GM20000 (cell line): ENCODE data around the gene MAD2L1BP.

Experiments used
- DNase-seq: peaks from one replicate; pipeline ENCODE4 v3.0.0; 2012; ENCODE audit warnings: low spot score
- TF ChIP-seq, protein P1 (sequence below): IDR thresholded peaks from 2 replicates; pipeline ENCODE4 v1.5.1; 2012; ENCODE audit warnings: mild to moderate bottlenecking, control low read depth; ENCODE audit errors: extremely low read depth, missing control alignments

MAD2L1BP gene

DNA sequence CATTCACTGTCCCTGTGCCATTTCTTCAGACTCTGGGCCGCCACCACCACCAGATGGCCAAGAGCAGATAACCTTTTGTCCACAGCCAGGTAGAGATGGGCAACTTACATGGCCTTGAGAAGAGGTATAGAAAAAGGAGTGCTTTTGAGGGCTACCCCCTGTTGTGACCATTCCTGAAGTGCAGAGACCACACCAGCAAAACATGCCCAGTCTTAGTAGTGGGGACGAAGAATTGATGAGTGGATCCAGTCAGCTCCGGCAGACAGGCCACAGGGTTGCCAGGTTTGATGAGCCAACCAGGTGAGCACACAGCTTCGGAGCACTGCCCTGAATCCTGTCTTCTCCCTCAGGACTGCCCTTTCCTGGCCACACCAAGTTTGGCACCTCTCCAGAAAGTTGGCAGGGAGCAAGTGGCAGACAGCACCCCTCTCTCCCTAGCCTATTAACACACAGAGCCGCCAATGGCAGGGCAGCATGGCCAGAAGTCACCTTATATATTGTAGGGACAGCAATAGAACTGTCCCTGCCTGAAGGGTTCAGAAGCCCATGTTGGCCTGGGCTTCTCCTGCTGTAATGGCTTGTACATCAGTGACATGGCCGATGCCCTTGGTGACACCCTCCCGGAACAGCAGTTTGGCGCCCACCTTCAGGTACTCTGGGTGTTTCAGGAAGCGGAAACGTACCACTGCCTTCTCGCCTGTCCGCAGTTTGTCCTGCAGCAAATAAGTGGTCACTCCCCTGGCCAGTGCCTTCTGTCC lies 14.4 kb upstream of the MAD2L1BP start:
- no peak for DNase-seq
- TF ChIP-seq, protein P1, sequence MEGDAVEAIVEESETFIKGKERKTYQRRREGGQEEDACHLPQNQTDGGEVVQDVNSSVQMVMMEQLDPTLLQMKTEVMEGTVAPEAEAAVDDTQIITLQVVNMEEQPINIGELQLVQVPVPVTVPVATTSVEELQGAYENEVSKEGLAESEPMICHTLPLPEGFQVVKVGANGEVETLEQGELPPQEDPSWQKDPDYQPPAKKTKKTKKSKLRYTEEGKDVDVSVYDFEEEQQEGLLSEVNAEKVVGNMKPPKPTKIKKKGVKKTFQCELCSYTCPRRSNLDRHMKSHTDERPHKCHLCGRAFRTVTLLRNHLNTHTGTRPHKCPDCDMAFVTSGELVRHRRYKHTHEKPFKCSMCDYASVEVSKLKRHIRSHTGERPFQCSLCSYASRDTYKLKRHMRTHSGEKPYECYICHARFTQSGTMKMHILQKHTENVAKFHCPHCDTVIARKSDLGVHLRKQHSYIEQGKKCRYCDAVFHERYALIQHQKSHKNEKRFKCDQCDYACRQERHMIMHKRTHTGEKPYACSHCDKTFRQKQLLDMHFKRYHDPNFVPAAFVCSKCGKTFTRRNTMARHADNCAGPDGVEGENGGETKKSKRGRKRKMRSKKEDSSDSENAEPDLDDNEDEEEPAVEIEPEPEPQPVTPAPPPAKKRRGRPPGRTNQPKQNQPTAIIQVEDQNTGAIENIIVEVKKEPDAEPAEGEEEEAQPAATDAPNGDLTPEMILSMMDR, result no peak

DNA sequence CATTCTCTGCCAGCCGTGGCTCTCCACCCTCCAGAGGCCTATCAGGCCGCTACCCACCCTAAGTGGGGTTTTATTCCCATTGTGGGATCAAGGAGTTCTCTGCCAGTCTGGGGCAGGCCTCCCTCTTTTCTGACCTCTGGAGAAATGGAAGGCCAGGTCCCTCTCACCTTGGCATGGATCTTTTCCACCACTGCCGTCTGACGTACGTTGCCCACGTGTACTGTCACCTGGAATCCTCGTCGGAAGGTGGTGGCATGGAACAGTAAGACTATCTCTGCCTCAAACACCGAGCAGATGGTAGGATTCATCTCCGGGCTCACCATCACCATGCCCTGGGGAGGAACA lies 13.8 kb upstream of the MAD2L1BP start:
- TF ChIP-seq, protein P1, result no peak
- DNase-seq, result no peak

DNA sequence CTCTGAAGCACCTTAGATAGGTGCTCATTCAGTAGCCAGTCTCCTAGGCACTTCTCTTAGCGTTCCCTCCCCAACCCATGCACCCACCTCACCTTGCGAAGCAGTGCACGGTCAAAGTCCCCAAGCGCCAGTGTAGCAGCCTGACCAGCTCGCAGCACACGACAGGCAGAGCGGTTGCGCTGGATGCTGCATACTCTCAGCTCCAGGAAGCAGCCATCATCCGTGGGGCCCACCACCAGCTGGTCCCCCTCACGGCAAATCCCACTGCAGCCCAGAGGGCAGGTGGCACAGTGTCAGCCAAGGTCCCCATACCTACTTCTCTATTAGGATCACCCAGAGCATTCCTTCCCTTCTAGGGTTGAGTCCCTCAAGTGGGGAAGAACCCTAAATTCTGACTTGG lies 13.1 kb upstream of the MAD2L1BP start:
- TF ChIP-seq, protein P1, result no peak
- no peak for DNase-seq

DNA sequence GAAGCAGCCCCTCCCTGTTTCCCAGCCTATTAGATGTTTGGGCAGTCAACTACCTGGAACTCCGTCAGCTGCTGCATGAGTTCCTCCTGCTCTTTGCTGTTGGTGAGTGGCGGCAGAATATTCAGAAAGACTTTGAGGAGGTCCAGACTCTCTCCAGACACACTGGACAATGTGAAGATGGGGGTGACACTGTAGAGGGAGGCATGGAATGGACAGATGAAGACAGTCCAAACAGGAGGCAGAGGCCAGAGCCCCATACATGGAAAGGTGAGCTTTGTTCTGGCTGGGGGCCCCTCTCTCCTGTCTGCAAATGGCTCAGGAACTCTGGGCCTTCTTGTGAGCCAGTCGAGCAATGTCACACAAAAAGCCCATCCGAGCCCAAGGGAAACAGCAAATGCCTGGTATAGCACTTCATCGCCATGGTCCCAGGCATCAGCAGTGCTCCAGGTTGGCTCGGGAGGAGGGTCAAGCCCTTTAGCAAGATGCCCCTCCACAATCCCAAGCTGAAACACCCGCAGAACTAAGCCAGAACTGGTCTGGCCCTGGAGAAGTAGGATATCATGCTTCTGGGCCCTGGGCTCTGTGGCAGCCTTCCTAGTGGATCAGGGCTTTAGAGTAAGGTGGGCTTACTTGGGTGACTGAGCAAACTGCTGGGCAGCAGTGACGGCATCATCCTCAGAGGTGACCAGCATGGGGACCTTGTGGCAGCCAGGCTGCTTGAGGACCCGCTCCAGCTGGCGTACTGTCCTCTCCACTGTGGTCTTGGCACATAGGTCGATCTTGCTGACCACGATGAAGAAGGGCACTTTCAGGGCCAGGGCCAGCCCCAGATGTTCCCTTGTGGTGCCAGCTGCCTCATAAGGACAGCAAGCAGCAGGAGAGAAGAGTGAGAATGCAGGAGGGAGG lies 11.5 kb upstream of the MAD2L1BP start:
- DNase-seq, result no peak
- TF ChIP-seq, protein P1, result no peak

DNA sequence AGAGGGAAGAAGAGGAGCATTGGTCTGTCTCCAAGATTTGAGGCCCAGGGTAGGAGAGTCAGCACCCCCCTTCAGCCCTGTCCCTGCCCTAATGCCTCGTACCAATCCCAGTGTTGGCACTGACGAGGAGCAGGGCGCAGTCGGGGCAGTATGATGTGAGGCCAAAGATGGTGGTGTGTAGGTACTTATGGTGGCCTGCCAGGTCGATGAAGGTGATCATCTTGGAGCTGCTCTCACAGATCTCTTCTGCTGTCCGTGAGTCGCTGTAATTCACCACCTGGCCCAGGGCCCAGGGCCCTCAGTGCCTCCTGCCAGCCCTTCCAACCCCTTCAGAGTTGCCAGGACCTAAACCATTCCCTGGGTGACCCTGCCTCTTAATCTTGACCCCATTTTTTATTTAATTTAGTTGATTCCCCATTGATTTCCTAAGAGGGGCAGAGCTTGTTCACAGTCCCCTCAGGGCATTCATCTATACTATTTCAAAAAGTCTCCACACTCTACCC lies 10.8 kb upstream of the MAD2L1BP start:
- TF ChIP-seq, protein P1, result no peak
- no peak for DNase-seq

DNA sequence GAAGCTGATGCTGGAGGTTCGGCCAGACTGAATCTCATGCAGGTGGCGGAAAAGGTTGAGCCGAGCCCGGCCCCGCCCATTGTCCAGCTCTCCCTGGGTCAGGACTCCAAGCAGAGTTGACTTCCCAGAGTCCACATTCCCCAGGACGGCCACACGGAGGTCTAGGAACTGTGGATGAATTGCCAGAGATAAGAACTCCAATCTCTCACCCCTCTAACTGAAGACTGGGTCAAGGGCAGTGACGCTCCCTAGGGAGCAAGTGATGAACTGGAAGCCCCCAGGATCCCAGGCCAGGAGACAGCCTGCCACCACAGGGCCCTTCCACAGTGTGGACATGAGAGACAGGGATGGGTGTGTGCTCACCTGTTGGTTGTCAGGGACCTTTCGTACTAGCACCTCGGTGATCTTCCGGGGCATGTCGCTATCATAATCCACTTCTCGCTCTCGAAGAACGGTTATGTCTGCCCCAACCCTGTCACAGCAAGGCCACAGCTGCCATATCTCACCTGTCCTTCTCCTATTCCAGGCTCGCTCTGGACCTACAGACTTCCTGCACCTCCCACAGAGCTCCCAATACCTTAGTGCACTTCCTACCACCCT lies 10.1 kb upstream of the MAD2L1BP start:
- TF ChIP-seq, protein P1, result no peak
- no peak for DNase-seq
